ENCODE data around the gene CCDC32. TPM values are rescaled to one million over a fixed set of nuclear protein-coding genes. Genes with fewer than 3 reads are reported as not detected.

Gene CCDC32
- total RNA-seq, 1 experiment from 2014 or later, result 12.8 TPM

GRCh38 chr15:40516322-40516721 lies 48.5 kb downstream of the CCDC32 start (continued):
- TF ChIP-seq, protein P1, sequence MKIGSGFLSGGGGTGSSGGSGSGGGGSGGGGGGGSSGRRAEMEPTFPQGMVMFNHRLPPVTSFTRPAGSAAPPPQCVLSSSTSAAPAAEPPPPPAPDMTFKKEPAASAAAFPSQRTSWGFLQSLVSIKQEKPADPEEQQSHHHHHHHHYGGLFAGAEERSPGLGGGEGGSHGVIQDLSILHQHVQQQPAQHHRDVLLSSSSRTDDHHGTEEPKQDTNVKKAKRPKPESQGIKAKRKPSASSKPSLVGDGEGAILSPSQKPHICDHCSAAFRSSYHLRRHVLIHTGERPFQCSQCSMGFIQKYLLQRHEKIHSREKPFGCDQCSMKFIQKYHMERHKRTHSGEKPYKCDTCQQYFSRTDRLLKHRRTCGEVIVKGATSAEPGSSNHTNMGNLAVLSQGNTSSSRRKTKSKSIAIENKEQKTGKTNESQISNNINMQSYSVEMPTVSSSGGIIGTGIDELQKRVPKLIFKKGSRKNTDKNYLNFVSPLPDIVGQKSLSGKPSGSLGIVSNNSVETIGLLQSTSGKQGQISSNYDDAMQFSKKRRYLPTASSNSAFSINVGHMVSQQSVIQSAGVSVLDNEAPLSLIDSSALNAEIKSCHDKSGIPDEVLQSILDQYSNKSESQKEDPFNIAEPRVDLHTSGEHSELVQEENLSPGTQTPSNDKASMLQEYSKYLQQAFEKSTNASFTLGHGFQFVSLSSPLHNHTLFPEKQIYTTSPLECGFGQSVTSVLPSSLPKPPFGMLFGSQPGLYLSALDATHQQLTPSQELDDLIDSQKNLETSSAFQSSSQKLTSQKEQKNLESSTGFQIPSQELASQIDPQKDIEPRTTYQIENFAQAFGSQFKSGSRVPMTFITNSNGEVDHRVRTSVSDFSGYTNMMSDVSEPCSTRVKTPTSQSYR (CRISPR knock-in tag; IDR thresholded peaks at IDR 0.05), result no peak
- no peak for TF ChIP-seq CREB1 (CRISPR knock-in tag; IDR thresholded peaks at IDR 0.05)
- TF ChIP-seq ATF1 (CRISPR knock-in tag; IDR thresholded peaks at IDR 0.05), result no peak
- TF ChIP-seq EMX1 (CRISPR knock-in tag; IDR thresholded peaks at IDR 0.05), result no peak
- TF ChIP-seq NFE2L1 (CRISPR knock-in tag; IDR thresholded peaks at IDR 0.05), result no peak

DNA sequence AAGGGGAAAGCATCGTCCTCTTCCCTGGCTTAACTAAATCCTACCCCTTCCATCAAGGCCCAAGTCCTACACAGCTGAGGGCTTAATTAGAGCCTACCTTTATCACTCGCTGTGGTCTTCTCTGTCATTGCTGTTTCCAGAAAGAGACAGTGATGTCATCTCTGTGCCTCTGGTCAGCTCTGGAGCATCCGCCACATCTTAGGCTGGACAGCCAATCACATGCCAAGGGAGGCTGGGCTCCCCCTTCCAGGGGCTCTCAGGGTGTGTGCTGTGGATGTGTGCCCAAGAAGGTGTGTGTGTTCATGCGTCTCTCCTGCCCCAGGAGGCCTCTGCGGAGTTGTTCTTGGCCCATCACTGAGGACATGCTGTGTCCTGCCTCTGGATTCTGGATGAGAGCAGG lies 51.2 kb downstream of the CCDC32 start:
- Mint-ChIP-seq H3K36me3 (no peaks in the 10 kb centered on the region), H3K27me3 (ENCODE audit: low read depth) (peaks cover 42% of the 10 kb centered on the region), H3K9me3 (no peaks in the 10 kb centered on the region), H3K4me3 (no peak overlapping the region), H3K4me1 (peaks cover 16% of the 10 kb centered on the region), H3K27ac (no peak overlapping the region)
- DNase-seq (ENCODE audit: low spot score), result no peak
- TF ChIP-seq, protein P2, sequence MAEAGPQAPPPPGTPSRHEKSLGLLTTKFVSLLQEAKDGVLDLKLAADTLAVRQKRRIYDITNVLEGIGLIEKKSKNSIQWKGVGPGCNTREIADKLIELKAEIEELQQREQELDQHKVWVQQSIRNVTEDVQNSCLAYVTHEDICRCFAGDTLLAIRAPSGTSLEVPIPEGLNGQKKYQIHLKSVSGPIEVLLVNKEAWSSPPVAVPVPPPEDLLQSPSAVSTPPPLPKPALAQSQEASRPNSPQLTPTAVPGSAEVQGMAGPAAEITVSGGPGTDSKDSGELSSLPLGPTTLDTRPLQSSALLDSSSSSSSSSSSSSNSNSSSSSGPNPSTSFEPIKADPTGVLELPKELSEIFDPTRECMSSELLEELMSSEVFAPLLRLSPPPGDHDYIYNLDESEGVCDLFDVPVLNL (CRISPR knock-in tag; IDR thresholded peaks at IDR 0.05; ENCODE audit: borderline replicate concordance, low read depth), result no peak
- TF ChIP-seq SP1 (CRISPR knock-in tag; conservative IDR thresholded peaks at IDR 0.05) (no peak), FOXK1 (CRISPR knock-in tag; IDR thresholded peaks at IDR 0.05) (no peak)
- TF ChIP-seq, protein P3, sequence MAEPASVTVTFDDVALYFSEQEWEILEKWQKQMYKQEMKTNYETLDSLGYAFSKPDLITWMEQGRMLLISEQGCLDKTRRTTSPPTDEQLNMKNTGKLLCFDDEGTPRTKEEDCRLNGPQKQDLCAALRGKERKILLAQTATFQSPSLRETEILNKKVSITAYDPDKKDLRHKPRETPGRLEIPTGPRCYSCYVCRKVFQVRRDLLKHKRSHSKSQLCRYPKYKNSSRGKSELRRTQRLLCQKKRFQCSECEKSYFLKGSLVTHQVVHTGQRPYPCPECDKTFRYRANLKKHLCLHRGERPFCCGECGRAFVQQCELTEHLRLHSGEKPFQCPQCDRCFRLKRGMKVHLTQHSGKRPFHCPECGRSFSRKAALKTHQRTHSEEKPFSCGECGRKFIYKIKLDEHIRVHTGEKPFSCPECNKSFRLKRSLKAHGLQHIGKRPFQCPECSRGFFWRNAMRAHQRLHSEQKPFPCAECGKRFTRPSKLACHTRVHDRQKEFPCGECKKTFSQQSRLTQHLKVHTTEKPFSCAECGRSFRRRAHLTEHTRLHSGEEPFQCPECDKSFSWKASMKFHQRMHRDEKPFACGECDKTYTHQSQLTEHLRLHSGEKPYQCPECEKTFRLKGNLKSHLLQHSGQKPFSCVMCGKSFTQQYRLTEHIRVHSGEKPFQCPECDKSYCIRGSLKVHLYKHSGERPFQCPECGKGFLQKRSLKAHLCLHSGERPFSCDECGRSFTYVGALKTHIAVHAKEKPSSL (CRISPR knock-in tag; conservative IDR thresholded peaks at IDR 0.05), result no peak
- ChIA-PET CTCF (no interaction called here), POLR2A (interaction anchor here (0.5 kb wide), 1 partner anchor 76 kb away, joined by 5 read pairs; no protein-coding TSS in a partner anchor)
- ATAC-seq, result no peak

DNA sequence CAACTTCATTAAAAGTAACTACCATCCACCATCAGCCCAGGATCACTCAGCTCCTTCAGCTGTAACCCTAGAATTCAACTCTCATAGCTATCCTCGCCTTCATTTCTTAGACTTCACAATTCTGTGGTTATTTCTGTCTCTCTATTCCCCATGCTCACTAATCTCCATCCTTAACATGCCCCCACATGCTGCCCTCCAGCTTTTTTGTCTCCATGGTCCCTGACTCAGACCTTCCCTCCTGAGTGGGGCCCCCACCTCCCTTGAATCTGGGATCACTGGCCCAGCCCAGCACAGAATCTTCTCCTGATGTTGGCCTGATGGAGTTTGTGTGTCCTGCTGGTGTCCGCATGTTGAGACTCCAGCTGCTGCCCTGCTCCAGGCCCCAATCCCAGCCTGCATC lies 52.4 kb downstream of the CCDC32 start:
- ATAC-seq (no peak), DNase-seq (ENCODE audit: low spot score) (no peak)
- ChIA-PET CTCF (interaction anchor here (1.5 kb wide), 1 partner anchor 73 kb away, joined by 3 read pairs; no protein-coding TSS in a partner anchor), POLR2A (interaction anchor here (0.5 kb wide), 1 partner anchor 285 kb away, joined by 4 read pairs; no protein-coding TSS in a partner anchor)
- TF ChIP-seq TCF7 (CRISPR knock-in tag; IDR thresholded peaks at IDR 0.05; ENCODE audit: low read depth) (no peak), FOXK1 (CRISPR knock-in tag; IDR thresholded peaks at IDR 0.05) (no peak), MLX (CRISPR knock-in tag; IDR thresholded peaks at IDR 0.05) (no peak), CREM (CRISPR knock-in tag; IDR thresholded peaks at IDR 0.05) (no peak)
- Mint-ChIP-seq H3K4me1 (peaks cover 16% of the 10 kb centered on the region), H3K27ac (no peak overlapping the region), H3K9me3 (no peaks in the 10 kb centered on the region), H3K36me3 (no peaks in the 10 kb centered on the region), H3K27me3 (ENCODE audit: low read depth) (peaks cover 53% of the 10 kb centered on the region), H3K4me3 (peak overlapping the region; percentile 85)

DNA sequence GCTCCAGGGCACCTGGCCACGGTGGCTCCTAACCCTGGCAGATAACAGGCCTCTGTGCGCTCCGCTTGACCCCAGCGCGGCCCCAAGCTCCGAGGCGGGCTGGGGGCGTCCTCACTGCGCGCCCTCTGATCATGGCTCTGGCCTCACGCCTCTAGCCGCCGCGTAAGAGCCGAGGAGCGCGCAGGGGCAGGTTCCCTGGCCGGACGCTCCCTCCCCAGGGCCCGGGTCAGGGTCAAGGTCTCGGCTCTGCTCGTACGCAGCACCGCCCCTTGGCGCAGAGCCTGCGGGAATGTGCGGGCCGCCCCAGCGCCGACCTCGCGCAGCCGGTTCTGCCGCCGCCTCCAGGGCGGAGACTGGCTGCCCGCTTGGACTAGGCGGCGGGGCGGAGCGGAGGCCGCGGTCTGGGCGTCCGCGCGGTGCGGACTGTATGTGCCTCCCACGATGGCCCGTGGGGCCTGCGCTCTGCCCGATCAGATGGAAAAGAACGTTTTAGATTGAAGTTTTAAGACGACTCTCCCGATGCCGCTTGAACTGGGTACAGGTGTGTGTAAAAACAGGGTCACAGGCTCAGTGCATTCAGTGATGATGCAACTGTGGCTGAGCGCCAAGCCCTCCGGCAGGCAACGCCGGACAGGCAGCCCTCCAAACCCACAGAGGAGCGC lies 53.2 kb downstream of the CCDC32 start:
- H3K36me3 Mint-ChIP-seq, result no peaks in the 10 kb centered on the region
- ChIA-PET POLR2A (interaction anchor here (0.5 kb wide), 1 partner anchor 284 kb away, joined by 4 read pairs; no protein-coding TSS in a partner anchor), CTCF (interaction anchor here (1.5 kb wide), 1 partner anchor 72 kb away, joined by 3 read pairs; no protein-coding TSS in a partner anchor)
- TF ChIP-seq ZNF317 (CRISPR knock-in tag; IDR thresholded peaks at IDR 0.05; ENCODE audit: borderline replicate concordance, low read depth) (no peak), NR2C2 (CRISPR knock-in tag; IDR thresholded peaks at IDR 0.05) (no peak), ERG (CRISPR knock-in tag; IDR thresholded peaks at IDR 0.05) (no peak)
- TF ChIP-seq, protein P2 (CRISPR knock-in tag; IDR thresholded peaks at IDR 0.05; ENCODE audit: borderline replicate concordance, low read depth), result no peak
- TF ChIP-seq, protein P4, sequence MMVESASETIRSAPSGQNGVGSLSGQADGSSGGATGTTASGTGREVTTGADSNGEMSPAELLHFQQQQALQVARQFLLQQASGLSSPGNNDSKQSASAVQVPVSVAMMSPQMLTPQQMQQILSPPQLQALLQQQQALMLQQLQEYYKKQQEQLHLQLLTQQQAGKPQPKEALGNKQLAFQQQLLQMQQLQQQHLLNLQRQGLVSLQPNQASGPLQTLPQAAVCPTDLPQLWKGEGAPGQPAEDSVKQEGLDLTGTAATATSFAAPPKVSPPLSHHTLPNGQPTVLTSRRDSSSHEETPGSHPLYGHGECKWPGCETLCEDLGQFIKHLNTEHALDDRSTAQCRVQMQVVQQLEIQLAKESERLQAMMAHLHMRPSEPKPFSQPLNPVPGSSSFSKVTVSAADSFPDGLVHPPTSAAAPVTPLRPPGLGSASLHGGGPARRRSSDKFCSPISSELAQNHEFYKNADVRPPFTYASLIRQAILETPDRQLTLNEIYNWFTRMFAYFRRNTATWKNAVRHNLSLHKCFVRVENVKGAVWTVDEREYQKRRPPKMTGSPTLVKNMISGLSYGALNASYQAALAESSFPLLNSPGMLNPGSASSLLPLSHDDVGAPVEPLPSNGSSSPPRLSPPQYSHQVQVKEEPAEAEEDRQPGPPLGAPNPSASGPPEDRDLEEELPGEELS (CRISPR knock-in tag; IDR thresholded peaks at IDR 0.05), result peak; percentile 46

More for the DNA sequence above, 53.2 kb downstream of the CCDC32 start:
- Mint-ChIP-seq H3K27me3 (ENCODE audit: low read depth) (peaks cover 57% of the 10 kb centered on the region), H3K27ac (no peak overlapping the region), H3K4me3 (peak overlapping the region; percentile 85), H3K4me1 (peaks cover 20% of the 10 kb centered on the region), H3K9me3 (no peaks in the 10 kb centered on the region)
- DNase-seq (ENCODE audit: low spot score) (peak; percentile 84), ATAC-seq (peak; percentile 83)
